Cortex of kidney (tissue), 1 donor: ENCODE results near the gene RNF40.

Source experiments
- DNase-seq: peaks from one replicate; lab custom pipeline; 2025; lab: John Stamatoyannopoulos, UW

Gene RNF40

DNA sequence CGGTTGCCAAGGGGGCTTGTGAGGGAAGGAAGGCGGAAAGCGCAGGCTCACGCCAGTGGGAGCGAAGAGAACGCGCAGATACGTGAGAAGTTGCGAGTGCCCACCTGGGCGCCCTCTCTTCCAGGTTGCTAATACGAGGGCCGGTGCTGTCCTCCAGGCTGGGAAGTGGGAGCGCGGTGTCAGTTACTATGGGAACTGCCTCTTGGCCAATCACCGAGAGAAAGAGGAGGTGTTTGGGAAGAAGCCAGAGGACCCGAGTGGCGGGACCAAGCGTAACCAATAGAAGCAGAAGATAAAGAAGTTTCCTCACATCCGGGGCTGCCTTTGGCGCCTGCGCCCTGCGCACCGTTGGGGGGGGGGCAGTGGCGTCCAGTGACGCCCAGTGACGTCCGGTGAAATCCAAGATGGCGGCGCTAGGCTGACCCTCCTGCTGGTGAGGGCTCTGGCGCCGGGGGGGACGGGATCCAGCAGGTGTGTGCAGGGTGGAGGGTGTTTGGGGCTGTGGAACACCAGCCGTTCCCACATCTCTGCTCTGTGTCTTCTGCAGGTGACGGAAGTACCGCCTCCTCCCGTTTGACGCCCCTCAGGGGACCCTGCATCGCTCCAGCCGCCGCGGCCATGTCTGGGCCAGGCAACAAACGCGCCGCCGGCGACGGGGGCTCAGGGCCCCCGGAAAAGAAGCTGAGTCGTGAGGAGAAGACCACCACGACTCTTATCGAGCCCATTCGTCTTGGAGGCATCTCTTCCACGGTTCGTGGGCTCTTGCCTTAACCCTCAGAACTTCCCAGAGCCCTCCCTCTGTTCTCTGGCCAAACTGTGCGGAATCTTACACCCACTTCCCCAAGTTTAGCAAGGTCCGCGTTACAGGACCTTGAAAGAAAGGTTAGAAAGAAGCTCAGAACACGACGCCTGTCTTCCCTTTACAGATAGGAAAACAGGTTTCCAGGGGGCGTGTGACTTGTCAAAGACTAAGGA lies at the start of gene RNF40, which contains the start of gene CFAP119:
TSS of gene RNF40 (plus strand) at position 395 of the 975 bp plus-strand sequence. CDS start at position 619, 224 bp downstream.
TSS of gene CFAP119 (minus strand) at position 135 of the 975 bp plus-strand sequence. CDS start 314 bp downstream, outside the sequence.
- no peak for DNase-seq

DNA sequence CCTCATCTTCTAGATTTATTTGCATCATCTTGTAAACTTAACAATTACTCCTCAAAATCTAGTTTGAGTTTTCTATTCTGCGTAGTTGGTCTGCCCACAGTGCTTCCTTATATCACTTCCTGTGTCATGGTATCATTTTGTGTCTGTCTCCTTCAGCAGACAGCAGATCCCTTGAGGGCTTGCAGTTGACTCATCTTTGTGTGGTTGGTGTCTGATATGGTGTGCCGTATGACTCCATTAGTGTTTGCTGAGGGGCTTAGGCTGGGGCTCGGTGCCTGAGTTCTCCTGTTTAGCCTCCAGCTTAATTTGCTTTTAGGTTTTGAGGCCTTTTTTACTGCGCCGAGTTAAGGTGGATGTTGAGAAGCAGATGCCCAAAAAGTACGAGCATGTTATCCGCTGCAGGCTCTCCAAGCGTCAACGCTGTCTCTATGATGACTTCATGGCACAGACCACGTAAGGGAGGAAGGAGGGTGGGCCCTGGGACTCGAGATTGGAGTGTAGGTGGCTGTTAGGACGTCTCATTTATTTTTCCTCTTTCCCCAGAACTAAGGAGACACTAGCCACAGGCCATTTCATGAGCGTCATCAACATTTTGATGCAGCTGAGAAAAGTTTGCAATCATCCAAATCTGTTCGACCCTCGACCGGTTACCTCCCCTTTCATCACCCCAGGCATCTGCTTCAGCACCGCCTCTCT lies 46.2 kb upstream of the RNF40 start:
- no peak for DNase-seq

DNA sequence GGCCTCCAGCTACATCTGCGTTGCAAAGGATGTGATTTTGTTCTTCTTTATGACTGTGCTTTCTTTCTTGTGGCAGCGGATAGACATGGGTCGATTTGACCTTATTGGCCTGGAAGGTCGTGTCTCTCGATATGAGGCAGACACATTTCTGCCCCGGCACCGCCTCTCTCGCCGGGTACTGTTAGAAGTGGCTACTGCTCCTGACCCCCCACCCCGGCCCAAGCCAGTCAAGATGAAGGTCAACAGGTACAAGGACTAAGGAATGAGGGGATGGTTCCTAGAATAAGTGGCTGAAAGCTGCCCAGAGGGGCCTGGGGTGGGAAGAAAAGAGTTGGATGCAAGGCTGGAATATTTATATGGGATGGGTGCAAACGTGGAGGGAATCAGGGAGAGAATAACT lies 42.0 kb upstream of the RNF40 start:
- DNase-seq: no peak

DNA sequence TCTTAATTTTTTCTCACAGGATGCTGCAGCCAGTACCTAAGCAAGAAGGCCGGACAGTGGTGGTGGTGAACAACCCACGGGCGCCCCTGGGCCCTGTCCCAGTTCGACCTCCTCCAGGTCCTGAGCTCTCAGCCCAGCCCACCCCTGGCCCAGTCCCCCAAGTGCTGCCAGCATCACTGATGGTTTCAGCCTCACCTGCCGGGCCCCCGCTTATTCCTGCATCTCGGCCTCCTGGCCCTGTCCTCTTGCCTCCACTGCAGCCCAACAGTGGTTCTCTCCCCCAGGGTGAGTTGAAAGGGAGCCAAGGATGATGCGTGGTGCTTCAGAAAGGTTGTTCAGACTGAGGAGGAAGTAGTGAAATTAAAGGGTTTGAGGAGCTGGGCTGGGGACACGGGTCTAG lies 41.4 kb upstream of the RNF40 start:
- no peak for DNase-seq

DNA sequence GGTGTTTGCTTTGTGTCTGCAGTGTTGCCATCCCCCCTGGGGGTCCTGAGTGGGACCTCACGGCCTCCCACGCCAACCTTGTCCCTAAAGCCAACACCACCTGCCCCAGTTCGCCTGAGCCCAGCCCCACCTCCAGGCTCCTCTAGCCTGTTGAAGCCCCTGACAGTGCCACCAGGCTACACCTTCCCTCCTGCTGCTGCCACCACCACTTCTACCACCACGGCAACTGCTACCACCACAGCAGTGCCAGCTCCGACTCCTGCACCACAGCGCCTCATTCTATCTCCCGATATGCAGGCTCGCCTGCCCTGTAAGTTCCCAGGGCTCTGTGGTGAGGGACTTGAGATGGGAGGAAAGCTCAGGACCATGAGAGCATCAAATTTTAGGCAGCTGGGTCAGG lies 41.0 kb upstream of the RNF40 start:
- DNase-seq: no peak

DNA sequence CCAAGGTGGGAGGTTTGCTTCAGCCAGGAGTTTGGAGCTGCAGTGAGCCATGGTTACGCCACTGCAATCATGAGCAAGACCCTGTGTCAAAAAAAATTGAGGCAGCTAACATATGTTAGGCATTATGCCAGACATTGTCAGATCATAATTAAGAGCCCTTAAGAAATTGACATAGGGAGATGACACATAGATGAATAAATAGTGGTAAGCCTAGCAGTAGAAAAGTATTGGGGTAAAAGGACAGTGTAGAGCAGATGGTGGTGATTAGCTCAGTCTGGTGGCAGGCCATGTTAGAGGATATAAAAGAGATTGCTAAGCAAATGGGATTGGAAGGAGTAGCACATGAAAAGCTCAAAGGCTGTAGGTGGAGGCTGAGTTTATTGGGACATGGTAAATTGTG lies 40.5 kb upstream of the RNF40 start:
- no peak for DNase-seq

DNA sequence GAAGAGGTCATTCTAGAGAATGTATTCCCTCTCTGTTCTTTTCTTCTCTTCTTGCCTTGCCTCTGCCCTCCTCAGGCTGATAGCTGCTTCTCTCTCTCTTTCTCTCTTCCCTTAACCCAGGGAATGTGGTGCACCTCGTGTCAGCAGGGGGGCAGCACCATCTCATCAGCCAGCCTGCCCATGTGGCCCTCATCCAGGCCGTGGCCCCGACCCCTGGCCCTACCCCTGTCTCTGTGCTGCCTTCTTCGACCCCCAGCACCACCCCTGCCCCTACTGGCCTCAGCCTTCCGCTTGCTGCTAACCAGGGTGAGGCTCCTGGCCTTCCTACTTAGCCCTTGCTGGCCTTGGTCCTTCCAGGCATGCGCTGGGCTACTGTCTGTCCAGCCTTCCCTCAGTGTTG lies 39.7 kb upstream of the RNF40 start:
- DNase-seq: no peak

DNA sequence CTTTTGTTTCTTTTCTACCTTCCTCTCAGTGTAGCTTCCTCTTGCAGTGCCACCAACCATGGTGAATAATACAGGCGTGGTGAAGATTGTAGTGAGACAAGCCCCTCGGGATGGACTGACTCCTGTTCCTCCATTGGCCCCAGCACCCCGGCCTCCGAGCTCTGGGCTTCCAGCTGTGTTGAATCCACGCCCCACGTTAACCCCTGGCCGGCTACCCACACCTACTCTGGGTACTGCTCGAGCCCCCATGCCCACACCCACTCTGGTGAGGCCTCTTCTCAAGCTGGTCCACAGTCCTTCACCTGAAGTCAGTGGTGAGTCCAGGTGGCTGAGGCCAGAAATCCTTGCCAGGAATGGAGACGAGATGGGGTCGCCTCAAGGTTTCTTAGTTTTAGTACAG lies 39.2 kb upstream of the RNF40 start:
- DNase-seq: no peak

DNA sequence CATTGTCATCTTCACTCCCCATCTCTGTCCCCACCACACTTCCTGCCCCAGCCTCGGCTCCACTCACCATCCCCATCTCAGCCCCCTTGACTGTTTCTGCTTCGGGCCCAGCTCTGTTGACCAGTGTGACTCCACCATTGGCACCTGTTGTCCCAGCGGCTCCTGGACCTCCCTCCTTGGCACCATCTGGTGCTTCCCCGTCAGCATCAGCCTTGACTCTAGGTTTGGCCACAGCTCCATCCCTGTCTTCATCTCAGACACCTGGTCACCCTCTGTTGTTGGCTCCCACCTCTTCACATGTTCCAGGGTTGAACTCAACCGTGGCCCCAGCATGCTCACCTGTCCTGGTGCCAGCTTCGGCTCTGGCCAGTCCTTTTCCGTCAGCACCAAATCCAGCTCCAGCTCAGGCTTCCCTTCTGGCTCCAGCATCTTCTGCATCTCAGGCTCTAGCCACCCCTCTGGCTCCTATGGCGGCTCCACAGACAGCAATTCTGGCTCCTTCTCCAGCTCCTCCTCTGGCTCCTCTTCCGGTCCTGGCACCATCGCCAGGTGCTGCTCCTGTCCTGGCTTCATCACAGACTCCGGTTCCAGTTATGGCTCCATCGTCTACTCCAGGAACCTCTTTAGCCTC lies 38.3 kb upstream of the RNF40 start:
- DNase-seq: no peak

DNA sequence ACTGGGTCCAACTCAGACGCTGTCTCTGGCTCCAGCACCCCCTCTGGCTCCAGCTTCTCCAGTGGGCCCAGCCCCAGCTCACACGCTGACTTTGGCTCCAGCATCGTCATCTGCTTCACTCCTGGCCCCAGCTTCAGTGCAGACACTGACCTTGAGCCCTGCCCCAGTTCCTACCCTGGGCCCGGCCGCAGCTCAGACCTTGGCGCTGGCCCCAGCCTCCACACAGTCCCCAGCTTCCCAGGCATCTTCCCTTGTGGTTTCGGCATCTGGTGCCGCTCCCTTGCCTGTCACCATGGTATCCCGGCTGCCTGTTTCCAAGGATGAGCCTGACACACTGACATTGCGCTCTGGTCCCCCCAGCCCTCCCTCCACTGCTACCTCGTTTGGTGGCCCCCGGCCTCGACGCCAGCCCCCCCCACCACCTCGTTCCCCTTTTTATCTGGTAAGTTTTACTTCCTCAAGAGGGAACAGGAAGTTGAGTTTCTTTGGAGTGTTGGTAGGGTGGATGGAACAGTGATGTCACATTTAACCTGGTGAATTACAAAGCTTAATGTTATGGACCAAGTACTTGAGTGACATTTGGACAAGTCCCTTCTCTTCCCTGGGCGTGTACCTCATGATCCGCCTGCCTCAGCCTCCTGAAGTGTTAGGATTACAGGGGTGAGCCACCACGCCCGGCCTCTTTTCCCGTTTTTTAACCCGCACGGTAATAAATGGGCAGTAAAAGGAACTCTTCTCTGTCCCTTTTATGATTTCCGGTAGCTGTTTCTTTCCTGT lies 37.3 kb upstream of the RNF40 start:
- no peak for DNase-seq

DNA sequence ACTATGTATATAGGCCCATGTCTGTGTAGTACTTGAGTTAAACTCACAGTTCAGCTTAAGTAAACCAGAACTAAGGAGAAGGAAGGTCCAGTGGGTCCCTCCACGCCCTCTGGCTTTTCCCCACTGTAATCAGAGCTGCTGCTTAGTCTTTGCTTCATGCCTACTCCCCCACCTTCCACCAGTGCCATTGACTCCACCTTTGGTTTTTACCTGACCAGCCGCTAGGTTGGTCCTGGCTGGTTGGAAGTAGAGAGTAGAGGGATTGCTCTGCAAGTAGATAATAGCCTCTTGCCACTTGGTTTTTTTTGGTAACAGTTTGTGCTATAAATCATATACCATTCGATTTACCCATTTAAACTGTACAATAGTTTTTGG lies 36.7 kb upstream of the RNF40 start:
- DNase-seq: no peak

DNA sequence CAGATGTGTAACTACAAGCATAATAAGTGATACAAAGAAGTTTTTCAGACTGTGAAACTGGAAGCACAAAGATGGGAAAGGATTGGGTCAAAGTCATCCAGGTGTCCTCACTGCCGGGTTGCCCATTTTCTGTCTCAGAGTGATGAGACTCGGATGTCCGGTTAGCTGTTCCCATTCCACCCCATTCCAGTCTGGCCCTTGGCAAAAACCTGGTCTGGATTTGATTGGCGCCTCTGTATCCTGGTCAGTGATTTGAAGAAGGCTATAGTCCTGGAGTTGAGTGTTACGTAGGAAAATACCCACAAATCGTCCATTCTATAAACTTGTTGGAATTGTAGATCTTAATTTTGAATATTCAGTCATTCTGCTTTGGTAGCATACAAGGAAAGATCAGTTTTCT lies 33.8 kb upstream of the RNF40 start:
- no peak for DNase-seq

DNA sequence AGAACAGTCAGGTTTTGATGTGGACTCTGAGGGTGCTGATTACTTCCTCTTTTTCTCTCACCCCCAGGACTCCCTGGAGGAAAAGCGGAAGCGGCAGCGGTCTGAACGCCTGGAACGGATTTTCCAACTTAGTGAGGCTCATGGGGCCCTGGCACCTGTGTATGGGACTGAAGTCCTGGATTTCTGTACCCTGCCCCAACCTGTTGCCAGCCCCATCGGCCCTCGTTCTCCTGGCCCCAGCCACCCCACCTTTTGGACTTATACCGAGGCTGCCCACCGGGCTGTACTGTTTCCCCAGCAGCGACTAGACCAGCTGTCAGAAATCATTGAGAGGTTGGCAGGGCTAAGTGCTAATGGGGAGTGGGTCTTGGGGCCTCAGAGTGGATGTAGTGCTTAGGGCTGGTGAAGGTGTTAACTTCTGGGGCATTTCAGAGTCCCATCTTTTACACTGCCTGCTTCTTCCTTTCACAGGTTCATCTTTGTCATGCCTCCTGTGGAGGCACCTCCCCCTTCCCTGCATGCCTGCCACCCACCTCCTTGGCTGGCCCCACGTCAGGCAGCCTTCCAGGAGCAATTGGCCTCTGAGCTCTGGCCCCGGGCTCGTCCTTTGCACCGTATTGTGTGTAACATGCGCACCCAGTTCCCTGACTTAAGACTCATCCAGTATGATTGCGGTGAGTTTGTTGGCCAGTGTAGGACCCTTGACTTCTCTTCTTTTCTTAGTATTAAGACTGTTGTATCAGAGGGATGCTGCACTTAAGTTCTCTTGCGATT lies 33.0 kb upstream of the RNF40 start:
- no peak for DNase-seq

DNA sequence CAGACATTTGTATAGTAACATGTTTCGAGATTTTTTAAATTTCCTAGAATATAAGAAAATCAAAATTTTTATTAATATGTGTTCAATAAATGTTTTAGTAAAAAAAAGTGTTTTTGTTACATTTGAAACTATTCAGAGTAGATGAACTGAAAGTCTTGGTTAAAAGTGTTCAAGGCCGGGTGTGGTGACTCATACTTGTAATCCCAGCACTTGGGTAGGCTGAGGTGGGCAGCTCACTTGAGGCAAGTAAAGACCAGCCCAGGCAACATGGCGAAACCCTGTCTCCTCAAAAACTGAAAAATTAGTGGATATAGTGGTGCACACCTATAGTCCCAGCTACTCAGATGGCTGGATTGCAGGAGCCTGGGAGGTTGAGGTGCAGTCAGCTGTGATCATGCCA lies 30.7 kb upstream of the RNF40 start:
- no peak for DNase-seq

DNA sequence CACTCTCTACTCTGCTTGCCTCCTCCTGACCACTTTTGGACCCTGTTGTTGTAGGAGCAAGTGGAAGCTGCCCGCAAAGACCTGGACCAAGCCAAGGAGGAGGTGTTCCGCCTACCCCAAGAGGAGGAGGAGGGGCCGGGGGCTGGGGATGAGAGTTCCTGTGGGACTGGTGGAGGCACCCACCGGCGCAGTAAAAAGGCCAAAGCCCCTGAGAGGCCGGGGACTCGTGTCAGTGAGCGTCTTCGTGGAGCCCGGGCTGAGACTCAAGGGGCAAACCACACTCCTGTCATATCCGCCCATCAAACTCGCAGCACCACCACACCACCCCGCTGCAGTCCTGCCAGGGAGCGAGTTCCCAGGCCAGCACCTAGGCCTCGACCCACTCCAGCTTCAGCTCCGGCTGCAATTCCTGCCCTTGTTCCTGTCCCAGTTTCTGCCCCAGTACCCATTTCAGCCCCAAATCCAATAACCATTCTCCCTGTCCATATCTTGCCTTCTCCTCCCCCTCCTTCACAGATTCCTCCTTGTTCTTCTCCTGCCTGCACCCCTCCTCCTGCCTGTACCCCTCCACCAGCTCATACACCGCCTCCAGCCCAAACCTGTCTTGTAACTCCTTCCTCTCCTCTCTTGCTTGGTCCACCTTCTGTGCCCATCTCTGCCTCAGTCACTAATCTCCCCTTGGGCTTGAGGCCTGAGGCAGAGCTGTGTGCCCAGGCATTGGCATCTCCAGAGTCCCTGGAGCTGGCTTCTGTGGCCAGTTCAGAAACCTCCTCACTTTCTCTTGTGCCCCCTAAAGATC lies 24.9 kb upstream of the RNF40 start:
- no peak for DNase-seq

DNA sequence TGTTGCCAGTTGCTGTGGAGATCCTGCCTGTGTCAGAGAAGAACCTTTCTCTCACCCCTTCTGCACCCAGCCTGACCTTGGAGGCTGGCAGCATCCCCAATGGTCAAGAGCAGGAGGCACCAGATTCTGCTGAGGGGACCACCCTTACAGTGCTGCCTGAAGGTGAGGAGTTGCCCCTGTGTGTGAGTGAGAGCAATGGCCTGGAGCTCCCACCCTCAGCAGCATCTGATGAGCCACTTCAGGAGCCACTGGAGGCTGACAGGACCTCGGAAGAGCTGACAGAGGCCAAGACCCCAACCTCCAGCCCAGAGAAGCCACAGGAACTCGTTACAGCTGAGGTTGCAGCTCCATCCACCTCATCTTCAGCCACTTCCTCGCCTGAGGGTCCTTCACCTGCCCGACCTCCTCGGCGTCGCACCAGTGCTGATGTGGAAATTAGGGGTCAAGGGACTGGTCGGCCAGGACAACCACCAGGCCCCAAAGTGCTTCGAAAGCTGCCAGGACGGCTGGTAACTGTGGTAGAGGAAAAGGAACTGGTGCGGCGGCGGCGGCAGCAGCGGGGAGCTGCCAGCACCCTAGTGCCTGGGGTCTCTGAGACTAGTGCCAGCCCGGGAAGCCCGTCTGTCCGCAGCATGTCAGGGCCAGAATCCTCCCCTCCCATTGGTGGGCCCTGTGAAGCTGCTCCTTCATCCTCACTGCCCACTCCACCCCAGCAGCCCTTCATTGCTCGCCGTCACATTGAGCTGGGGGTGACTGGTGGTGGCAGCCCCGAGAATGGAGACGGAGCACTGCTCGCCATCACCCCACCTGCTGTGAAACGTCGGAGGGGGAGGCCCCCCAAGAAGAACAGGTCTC lies 24.1 kb upstream of the RNF40 start:
- DNase-seq: no peak

DNA sequence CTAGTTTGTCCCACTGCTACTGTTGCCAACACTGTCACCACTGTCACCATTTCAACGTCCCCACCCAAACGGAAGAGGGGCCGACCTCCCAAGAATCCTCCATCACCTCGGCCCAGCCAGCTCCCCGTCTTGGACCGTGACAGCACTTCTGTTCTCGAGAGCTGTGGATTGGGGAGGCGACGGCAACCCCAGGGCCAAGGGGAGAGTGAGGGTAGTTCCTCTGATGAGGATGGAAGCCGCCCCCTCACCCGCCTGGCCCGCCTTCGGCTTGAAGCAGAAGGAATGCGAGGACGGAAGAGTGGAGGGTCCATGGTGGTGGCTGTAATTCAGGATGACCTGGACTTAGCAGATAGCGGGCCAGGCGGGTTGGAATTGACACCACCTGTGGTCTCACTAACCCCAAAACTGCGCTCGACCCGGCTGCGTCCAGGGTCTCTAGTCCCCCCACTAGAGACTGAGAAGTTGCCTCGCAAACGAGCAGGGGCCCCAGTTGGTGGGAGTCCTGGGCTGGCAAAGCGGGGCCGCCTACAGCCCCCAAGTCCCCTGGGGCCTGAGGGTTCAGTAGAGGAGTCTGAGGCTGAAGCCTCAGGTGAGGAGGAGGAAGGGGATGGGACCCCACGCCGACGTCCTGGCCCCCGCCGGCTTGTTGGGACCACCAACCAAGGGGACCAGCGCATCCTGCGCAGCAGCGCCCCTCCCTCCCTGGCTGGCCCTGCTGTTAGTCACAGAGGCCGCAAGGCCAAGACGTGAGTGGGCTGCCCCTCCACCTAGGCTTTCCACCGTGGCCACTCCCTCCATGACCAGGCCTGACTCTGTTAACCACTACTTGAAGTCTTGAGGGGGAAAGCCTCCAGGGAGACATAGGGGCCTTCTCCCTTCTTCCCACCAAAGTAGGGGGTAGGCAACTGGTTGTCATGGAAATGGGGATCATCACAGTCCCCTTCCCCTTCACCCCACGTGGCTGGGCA lies 22.9 kb upstream of the RNF40 start:
- DNase-seq: no peak
